KOPT-K1 (cell line): ENCODE measurements around the gene CDC37L1.
"Not testable (repeated sequence)": the region's sequence is repeated elsewhere in the genome, so short reads cannot be mapped to it uniquely, and the experiment has no call there.

Experiments
- H3K27ac ChIP-seq: fragments of 200-600 bp; sonication (generic); 2 replicates; pipeline ENCODE4 v1.5.1; 2016; ENCODE audit warnings: antibody characterized with exemption, mild to moderate bottlenecking, low read depth, low read length; ENCODE audit not compliant: poor library complexity, severe bottlenecking
- H3K36me3 ChIP-seq: fragments of 200-600 bp; sonication (generic); 2 replicates; pipeline ENCODE4 v1.5.1; 2017; ENCODE audit warnings: antibody characterized with exemption, mild to moderate bottlenecking, low read length, moderate library complexity; ENCODE audit not compliant: insufficient read depth
- H3K9me3 ChIP-seq: fragments of 200-600 bp; sonication (generic); 2 replicates; pipeline ENCODE4 v1.5.1; 2017; ENCODE audit warnings: antibody characterized with exemption, low read length, mild to moderate bottlenecking; ENCODE audit not compliant: insufficient read depth, poor library complexity, severe bottlenecking

The CDC37L1 gene

DNA sequence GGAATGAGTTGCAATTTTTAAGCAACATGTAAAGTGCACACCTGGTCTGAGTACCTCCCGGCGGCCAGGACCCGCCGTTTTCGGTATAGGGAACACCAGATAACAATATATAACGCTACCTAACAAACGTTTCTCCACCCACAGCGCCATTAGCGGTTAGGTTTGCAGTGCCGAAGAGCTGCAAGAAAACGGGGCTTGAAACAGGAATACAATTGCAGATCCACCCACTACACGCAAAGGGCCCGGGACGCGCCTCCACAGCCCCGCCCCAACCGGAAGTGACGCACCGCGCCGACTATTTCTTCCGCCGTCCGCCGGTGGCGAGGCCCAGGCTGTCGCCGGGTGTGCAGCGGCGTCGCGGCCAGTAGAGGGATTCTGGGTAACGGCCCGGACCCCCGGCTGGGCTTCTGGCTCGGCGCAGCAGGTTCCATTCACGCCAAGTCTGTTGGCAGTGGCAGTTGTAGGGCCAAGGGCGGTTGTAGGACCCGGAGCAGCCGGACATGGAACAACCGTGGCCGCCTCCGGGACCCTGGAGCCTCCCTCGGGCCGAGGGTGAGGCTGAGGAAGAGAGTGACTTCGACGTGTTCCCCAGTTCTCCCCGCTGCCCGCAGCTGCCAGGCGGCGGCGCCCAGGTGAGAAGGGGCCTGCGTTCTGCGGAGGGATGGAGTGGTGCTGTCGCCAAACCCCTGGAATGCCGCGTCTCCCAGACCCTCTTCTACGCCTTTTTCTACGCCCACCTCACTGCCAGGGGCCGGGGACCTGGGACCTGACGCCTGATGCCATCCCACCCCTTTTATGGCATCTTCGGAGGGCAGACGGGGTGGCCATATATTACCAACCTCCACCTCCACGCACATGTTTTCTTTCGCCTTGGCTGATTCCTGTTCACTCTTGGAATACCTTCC is at the start of gene CDC37L1:
Gene CDC37L1, plus strand, starts transcription at position 302 of the 905 bp plus-strand sequence. Its CDS starts 199 bp downstream, at position 501.
- H3K27ac ChIP-seq, result peak within 1 kb of the TSS; percentile 91
- H3K36me3 ChIP-seq, result peaks cover 7% of the 10 kb centered on the region; the same call in 1 of the 2 replicates
- H3K9me3 ChIP-seq, result no peaks in the 10 kb centered on the region

GRCh38 chr9:4630836-4631235 is 48.5 kb upstream of the CDC37L1 start:
- no peaks in the 10 kb centered on the region for H3K9me3 ChIP-seq
- H3K27ac ChIP-seq, result no peak overlapping the region
- no peaks in the 10 kb centered on the region for H3K36me3 ChIP-seq

GRCh38 chr9:4638968-4639367 is 40.4 kb upstream of the CDC37L1 start:
- Histone ChIP-seq H3K36me3 (no peaks in the 10 kb centered on the region), H3K9me3 (no peaks in the 10 kb centered on the region), H3K27ac (no peak overlapping the region)

DNA sequence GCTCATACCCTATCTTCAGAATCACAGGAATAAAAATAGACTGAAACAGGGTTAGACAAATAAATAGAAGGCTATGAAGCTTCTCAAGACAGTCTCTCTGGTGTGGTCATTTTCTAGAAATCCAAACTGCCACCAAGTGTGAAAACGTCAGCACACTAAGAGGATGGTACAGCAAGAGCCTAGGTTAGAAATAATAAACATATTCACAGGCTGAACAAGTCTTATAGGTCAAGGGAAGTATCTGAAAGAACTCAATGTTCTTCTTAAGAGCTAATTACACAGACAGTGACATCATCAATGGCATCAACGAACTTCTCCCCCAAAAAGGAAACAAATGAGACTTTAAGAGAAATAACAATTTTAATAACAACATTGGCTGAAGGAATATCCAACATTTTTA is 39.9 kb upstream of the CDC37L1 start:
- Histone ChIP-seq H3K9me3 (no peaks in the 10 kb centered on the region), H3K36me3 (no peaks in the 10 kb centered on the region), H3K27ac (no peak overlapping the region)

GRCh38 chr9:4640027-4640426 is 39.3 kb upstream of the CDC37L1 start:
- no peaks in the 10 kb centered on the region for H3K9me3 ChIP-seq
- H3K36me3 ChIP-seq, result no peaks in the 10 kb centered on the region
- H3K27ac ChIP-seq, result no peak overlapping the region

DNA sequence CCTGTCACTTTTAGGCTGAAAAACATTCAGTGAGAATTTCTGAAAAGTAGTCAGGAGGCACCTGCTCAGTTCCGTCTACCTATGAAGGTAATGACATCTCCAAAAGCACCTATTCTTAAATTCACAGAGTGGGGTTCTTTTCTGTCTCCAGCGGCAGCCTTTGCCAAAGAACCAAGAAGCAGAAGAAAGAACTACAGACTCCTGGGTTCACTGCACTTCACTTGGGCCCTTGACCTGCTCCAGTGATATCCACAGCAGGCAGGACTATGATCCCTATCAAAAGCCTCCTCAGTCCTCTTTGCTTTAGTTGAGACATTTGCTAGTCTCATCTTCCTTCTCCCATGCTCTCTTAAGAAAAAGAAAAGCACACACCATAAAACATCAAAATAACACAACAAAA is 37.0 kb upstream of the CDC37L1 start:
- H3K9me3 ChIP-seq, result no peaks in the 10 kb centered on the region
- no peak overlapping the region for H3K27ac ChIP-seq
- no peaks in the 10 kb centered on the region for H3K36me3 ChIP-seq

DNA sequence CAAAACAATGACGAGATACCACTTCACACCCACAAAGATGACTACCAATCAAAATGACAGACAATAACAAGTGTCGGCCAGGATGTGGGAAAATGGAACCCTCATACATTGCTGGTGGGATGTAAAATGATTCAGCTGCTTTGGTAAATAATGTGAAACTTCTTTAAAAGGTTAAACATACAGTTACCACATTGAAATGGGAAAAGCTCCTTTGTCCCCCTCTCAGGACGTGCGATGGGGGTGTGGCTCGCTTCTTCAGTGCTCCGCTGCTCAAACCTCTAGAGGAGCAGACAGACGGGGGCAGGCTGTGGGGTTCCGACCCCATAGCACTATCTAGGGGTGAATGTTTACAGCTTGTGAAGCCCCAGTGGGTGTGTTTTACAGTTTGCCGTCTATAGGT is 25.3 kb upstream of the CDC37L1 start:
- Histone ChIP-seq H3K27ac (no peak overlapping the region), H3K36me3 (no peaks in the 10 kb centered on the region), H3K9me3 (no peaks in the 10 kb centered on the region)

DNA sequence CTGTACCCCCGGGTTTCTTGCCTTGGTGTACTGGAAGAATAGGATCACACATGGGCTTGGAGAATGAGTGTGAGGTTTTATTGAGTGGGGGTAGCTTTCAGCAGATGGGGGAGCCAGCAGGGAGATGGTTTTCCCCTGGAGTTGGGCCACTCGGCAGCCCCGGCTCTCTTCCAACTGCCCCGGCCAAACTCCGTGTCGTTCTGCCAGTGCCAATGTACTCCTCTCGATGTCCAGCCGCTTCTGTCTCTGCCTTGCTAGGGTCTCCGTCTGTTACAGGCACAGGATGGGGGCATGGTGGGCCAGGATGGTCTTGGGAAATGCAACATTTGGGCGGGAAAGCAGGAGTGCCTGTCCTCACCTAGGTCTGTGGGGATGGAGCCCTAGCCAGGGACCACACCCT is 24.8 kb upstream of the CDC37L1 start:
- H3K36me3 ChIP-seq, result no peaks in the 10 kb centered on the region
- H3K27ac ChIP-seq, result no peak overlapping the region
- no peaks in the 10 kb centered on the region for H3K9me3 ChIP-seq

DNA sequence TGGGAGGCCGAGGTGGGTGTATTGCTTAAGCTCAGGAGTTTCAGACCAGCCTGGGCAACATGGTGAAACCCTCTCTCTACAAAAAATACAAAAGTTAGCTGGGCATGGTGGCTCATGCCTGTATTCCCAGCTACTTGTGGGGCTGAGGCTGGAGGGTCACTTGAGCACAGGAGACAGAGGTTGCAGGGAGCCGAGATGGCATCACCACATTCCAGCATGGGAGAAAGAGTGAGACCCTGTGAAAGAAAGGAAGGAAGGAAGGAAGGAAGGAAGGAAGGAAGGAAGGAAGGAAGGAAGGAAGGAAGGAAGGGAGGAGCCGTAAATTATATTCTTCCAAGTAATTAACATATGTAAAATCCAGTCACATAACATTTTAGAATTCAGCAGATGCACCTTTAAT is 23.2 kb upstream of the CDC37L1 start:
- not testable (repeated sequence) for H3K27ac ChIP-seq, H3K9me3 ChIP-seq, H3K36me3 ChIP-seq

- Histone ChIP-seq H3K36me3 (no peaks in the 10 kb centered on the region), H3K27ac (no peak overlapping the region), H3K9me3 (no peaks in the 10 kb centered on the region)
Observed at GRCh38 chr9:4656621-4657020, 22.7 kb upstream of the CDC37L1 start.

DNA sequence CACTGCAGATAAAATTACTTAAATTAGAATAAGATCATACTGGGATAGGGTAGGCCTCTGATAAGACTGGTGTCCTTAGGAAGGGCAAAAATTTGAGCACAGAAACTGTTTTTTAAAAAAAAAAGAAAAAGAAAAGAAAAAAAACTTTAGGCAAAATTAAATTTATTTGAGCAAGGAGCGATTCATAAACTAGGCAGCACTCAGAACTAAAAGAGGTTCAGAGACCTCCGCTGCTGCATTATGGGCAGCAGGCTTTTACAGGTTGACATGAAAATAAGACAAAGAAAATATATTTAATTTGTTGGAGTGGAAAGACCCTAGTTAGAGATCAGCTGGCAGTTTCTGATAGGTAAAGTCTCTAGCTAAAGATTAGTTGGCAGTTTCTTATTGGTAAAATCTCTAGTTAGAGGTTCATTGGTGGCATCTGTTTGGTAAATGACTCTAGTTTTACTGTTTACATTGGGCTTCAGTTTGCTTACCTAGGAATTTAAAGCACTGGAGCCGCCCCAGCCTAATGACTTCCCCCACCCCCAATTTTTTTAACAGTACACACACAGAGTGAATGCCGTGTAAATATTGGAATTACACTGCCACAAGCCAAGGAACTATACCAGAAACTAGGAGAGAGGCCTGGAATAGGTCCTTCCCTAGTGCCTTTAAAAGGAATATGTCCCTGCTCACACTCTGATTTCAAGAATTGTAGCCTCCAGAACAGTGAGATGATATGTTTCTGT is 21.8 kb upstream of the CDC37L1 start:
- Histone ChIP-seq H3K36me3 (no peaks in the 10 kb centered on the region), H3K27ac (no peak overlapping the region), H3K9me3 (no peaks in the 10 kb centered on the region)

- not testable (repeated sequence) for H3K36me3 ChIP-seq, H3K27ac ChIP-seq, H3K9me3 ChIP-seq
Observed at GRCh38 chr9:4660665-4661064, 18.7 kb upstream of the CDC37L1 start.

- Histone ChIP-seq H3K9me3 (no peaks in the 10 kb centered on the region), H3K36me3 (no peaks in the 10 kb centered on the region), H3K27ac (no peak overlapping the region)
Observed at GRCh38 chr9:4661165-4661564, 18.2 kb upstream of the CDC37L1 start.

GRCh38 chr9:4661611-4662010 is 17.8 kb upstream of the CDC37L1 start:
- Histone ChIP-seq H3K27ac (no peak overlapping the region), H3K36me3 (no peaks in the 10 kb centered on the region), H3K9me3 (no peaks in the 10 kb centered on the region)

DNA sequence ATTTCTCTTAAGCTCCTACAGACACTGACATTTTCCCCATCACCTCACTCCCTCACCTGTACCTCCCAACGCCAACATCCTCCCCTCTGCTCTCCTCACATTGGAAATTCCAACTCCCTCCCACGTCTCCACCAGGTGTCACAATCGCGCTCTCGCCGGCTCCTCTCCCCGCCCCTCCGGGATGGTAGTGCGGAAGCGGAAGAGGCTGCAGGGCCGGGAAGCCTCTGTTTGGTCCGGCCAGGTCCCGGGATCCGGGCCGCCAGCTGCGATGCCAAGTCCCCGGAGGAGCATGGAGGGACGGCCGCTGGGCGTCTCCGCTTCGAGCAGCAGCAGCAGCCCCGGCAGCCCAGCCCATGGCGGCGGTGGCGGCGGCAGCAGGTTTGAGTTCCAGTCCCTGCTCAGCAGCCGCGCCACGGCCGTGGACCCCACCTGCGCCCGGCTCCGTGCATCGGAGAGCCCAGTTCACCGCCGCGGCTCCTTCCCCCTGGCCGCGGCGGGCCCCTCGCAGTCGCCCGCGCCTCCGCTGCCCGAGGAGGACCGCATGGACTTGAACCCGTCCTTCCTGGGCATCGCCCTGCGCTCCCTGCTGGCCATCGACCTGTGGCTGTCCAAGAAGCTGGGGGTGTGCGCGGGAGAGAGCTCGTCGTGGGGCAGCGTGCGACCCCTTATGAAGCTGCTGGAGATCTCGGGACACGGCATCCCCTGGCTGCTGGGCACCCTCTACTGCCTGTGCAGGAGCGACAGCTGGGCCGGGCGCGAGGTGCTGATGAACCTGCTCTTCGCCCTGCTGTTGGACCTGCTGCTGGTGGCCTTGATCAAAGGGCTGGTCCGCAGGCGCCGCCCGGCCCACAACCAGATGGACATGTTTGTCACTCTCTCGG is 17.0 kb upstream of the CDC37L1 start, which contains the start of gene PLPP6:
Gene PLPP6, plus strand, starts transcription at position 187 of the 881 bp plus-strand sequence. Its CDS starts 82 bp downstream, at position 269.
- Histone ChIP-seq H3K27ac (peak within 1 kb of the TSS; percentile 45), H3K36me3 (no peaks in the 10 kb centered on the region), H3K9me3 (no peaks in the 10 kb centered on the region)
